NAMALWA (cell line): ENCODE data around the gene RB1.

Experiments used
- DNase-seq: peaks from one replicate; pipeline ENCODE4 v3.0.0-alpha.2; 2015; ENCODE audit warnings: low spot score

RB1 gene

GRCh38 chr13:48303359-48304142 lies at the start of gene RB1:
Gene RB1, plus strand, starts transcription at chr13:48303751. Its CDS starts 162 bp downstream, at chr13:48303913.
- peak; percentile 90 for DNase-seq

- DNase-seq = no peak
Measured at GRCh38 chr13:48253849-48254248, 49.7 kb upstream of the RB1 start.

- no peak for DNase-seq
Measured at GRCh38 chr13:48255090-48255489, 48.5 kb upstream of the RB1 start.

- DNase-seq = no peak
Measured at GRCh38 chr13:48255954-48256353, 47.6 kb upstream of the RB1 start.

- DNase-seq = no peak
Measured at GRCh38 chr13:48258002-48258401, 45.5 kb upstream of the RB1 start.

- no peak for DNase-seq
Measured at GRCh38 chr13:48258430-48258829, 45.1 kb upstream of the RB1 start.

- DNase-seq = no peak
Measured at GRCh38 chr13:48260970-48261369, 42.6 kb upstream of the RB1 start.

- no peak for DNase-seq
Measured at GRCh38 chr13:48263196-48263595, 40.4 kb upstream of the RB1 start.

- no peak for DNase-seq
Measured at GRCh38 chr13:48264058-48264457, 39.5 kb upstream of the RB1 start.

- DNase-seq = peak; percentile 43
Measured at GRCh38 chr13:48265217-48265815, 38.2 kb upstream of the RB1 start.

GRCh38 chr13:48266150-48266549 lies 37.4 kb upstream of the RB1 start:
- DNase-seq = no peak

GRCh38 chr13:48266701-48267639 lies 36.6 kb upstream of the RB1 start:
- no peak for DNase-seq

- no peak for DNase-seq
Measured at GRCh38 chr13:48268019-48268418, 35.5 kb upstream of the RB1 start.

- no peak for DNase-seq
Measured at GRCh38 chr13:48273346-48273745, 30.2 kb upstream of the RB1 start.

GRCh38 chr13:48275507-48275906 lies 28.0 kb upstream of the RB1 start:
- DNase-seq = no peak

GRCh38 chr13:48278806-48279205 lies 24.7 kb upstream of the RB1 start:
- DNase-seq = no peak

- no peak for DNase-seq
Measured at GRCh38 chr13:48281556-48281955, 22.0 kb upstream of the RB1 start.

GRCh38 chr13:48291730-48292129 lies 11.8 kb upstream of the RB1 start:
- DNase-seq = no peak

- DNase-seq = no peak
Measured at GRCh38 chr13:48292650-48293049, 10.9 kb upstream of the RB1 start.

GRCh38 chr13:48294653-48295052 lies 8.9 kb upstream of the RB1 start:
- no peak for DNase-seq

GRCh38 chr13:48295271-48295670 lies 8.3 kb upstream of the RB1 start:
- DNase-seq = no peak

- DNase-seq = no peak
Measured at GRCh38 chr13:48296528-48296927, 7.0 kb upstream of the RB1 start.
